K562 (cell line): ENCODE measurements around the gene NFE2. TPM values are rescaled to one million over a fixed set of nuclear protein-coding genes. Genes with fewer than 3 reads are reported as not detected.

Experiments used
- ARID3A ChIP-seq: IDR thresholded peaks from 2 replicates; pipeline ENCODE4 v1.6.1; 2012; ENCODE audit warnings: low read depth, low read length, improper control_type of control experiment, borderline replicate concordance
- ARNT ChIP-seq, 2 experiments: fragments of 450-650 bp; IDR thresholded peaks; 2 replicates each; pipeline ENCODE4 v1.6.1; 2016; ENCODE audit warnings: mild to moderate bottlenecking in 1 of 2
- CTBP1 ChIP-seq: fragments of 450-650 bp; IDR thresholded peaks from 2 replicates; pipeline ENCODE4 v1.6.1; 2016; ENCODE audit warnings: borderline replicate concordance
- DPF2 ChIP-seq: fragments of 450-650 bp; IDR thresholded peaks from 2 replicates; pipeline ENCODE4 v1.6.1; 2016
- EGR1 ChIP-seq: fragments of 450-650 bp; conservative IDR thresholded peaks from 2 replicates; pipeline ENCODE4 v1.6.1; 2017; ENCODE audit warnings: mild to moderate bottlenecking
- MAZ ChIP-seq, 2 experiments: fragments of 450-650 bp in 1 of 2; sonication (generic) in 1 of 2; formaldehyde crosslinking; IDR thresholded peaks in 1 of 2; conservative IDR thresholded peaks in 1 of 2; 2 replicates each; pipeline versions ENCODE4 v1.4.0 to v1.5.0; 2020; ENCODE audit warnings: mild to moderate bottlenecking in 1 of 2, missing genetic modification reagents in 1 of 2
- MEF2D ChIP-seq: conservative IDR thresholded peaks from 2 replicates; pipeline ENCODE4 v1.6.1; 2016; ENCODE audit warnings: low read depth, missing genetic modification characterization, missing compliant biosample characterization
- MEIS2 ChIP-seq: fragments of 450-650 bp; IDR thresholded peaks from 2 replicates; pipeline ENCODE4 v1.6.1; 2014; ENCODE audit warnings: mild to moderate bottlenecking; ENCODE audit not compliant: partially characterized antibody
- MYNN ChIP-seq, 2 experiments: sonication (generic); formaldehyde crosslinking in 1 of 2; IDR thresholded peaks; 2 replicates each; pipeline versions ENCODE4 v1.5.0 to v1.6.1; 2016 to 2020; ENCODE audit warnings: antibody characterized with exemption in 1 of 2, missing genetic modification reagents in 1 of 2
- POLR3A ChIP-seq: IDR thresholded peaks from 2 replicates; pipeline ENCODE4 v1.6.1; 2011; ENCODE audit warnings: borderline replicate concordance, mild to moderate bottlenecking, moderate library complexity; ENCODE audit not compliant: insufficient read length, insufficient read depth; ENCODE audit errors: extremely low read depth
- SMARCA4 ChIP-seq: fragments of 450-650 bp; IDR thresholded peaks from 2 replicates; pipeline ENCODE4 v1.6.1; 2016
- SMARCB1 ChIP-seq: IDR thresholded peaks from 2 replicates; pipeline ENCODE4 v1.6.1; 2011; ENCODE audit warnings: improper control_type of control experiment, low read depth; ENCODE audit not compliant: insufficient read length
- SRSF1 ChIP-seq: fragments of 200-400 bp; formaldehyde crosslinking; IDR thresholded peaks from 2 replicates; pipeline ENCODE4 v1.6.1; 2017; ENCODE audit warnings: mild to moderate bottlenecking, low read depth, low read length, moderate library complexity
- STAT6 ChIP-seq: sonication (generic); formaldehyde crosslinking; IDR thresholded peaks from 2 replicates; pipeline ENCODE4 v1.8.1; 2023; ENCODE audit warnings: mild to moderate bottlenecking, missing genetic modification reagents
- TCF7 ChIP-seq: sonication (generic); IDR thresholded peaks from 2 replicates; pipeline ENCODE4 v1.6.1; 2016; ENCODE audit warnings: antibody characterized with exemption, borderline replicate concordance
- ZNF12 ChIP-seq: sonication (generic); formaldehyde crosslinking; IDR thresholded peaks from 2 replicates; pipeline ENCODE4 v1.4.0; 2020; ENCODE audit warnings: mild to moderate bottlenecking, missing genetic modification reagents
- ZNF280B ChIP-seq: fragments of 250-450 bp; sonication (Bioruptor Pico); IDR thresholded peaks from 2 replicates; pipeline ENCODE4 v1.5.1; 2021; ENCODE audit warnings: mild to moderate bottlenecking
- polyA plus RNA-seq, 8 experiments: library from polyadenylated mRNA; depleted of rRNA in 4 of 8; stranded (reverse) in 5 of 8; unstranded in 3 of 8; fragments of >200 nt; fragmentation: Nextera tagmentation in 2 of 8; fragmentation: Illumina TruSeq in 1 of 8; extraction: Ambion mirVana in 2 of 8; extraction: Trizol in 1 of 8; gene quantifications; 2 replicates each; pipeline versions ENCODE4 v1.2.1 to v1.2.3, GENCODE V29; 2011 to 2014; ENCODE audit warnings: inconsistent platforms in 1 of 8, missing spikeins in 1 of 8
- total RNA-seq, 7 experiments: library from RNA; depleted of rRNA in 6 of 7; stranded (reverse); fragments of >200 nt in 6 of 7; fragmentation: Illumina TruSeq in 2 of 7; extraction: Trizol in 2 of 7; gene quantifications; 2 replicates each; pipeline versions ENCODE4 v1.2.1 to v1.2.3, GENCODE V29; 2011 to 2021; ENCODE audit warnings: low replicate concordance in 1 of 7

NFE2 gene
- total and polyA plus RNA-seq, 9 of the 15 experiments (the other 6 are each of a cell fraction or from before 2014, with no cell fraction given): 12.3 to 282 (median 208) TPM

GRCh38 chr12:54337280-54337842 is 36.5 kb upstream of the NFE2 start (continued):
- TF ChIP-seq MYNN (IDR thresholded peaks at IDR 0.05): peak; percentile 40
- no peak for TF ChIP-seq MYNN (CRISPR knock-in tag; IDR thresholded peaks at IDR 0.05)
- TF ChIP-seq ZNF12 (CRISPR knock-in tag): no peak
- peak; percentile 30 to 78; a peak in 1 of 4 replicates for TF ChIP-seq ARNT (IDR thresholded peaks at IDR 0.05)
- no peak for TF ChIP-seq POLR3A
- peak; percentile 32 for TF ChIP-seq MEIS2
- TF ChIP-seq SRSF1: no peak
- TF ChIP-seq SMARCA4: peak; percentile 82
- TF ChIP-seq CTBP1: peak; percentile 35; the same call in 1 of the 2 replicates
- TF ChIP-seq EGR1: peak; percentile 46
- peak; percentile 36 to 54 for TF ChIP-seq MAZ (CRISPR knock-in tag; conservative IDR thresholded peaks at IDR 0.05 in 1 of 2, IDR thresholded peaks at IDR 0.05 in 1 of 2)
- 0 out of 2 replicates have a peak, but pooled peaks have one; percentile 35 for TF ChIP-seq TCF7
- TF ChIP-seq ARID3A: peak; percentile 79
- no peak for TF ChIP-seq SMARCB1
- no peak for TF ChIP-seq ZNF280B
- peak; percentile 92 for TF ChIP-seq DPF2
- TF ChIP-seq MEF2D (tag): peak; percentile 79
- no peak for TF ChIP-seq STAT6 (CRISPR knock-in tag)
